NCI-H1930 (cell line): ENCODE measurements around the gene PHLPP1.

ENCODE experiments used
- DNase-seq, 2 experiments: peaks; one replicate each; lab custom pipeline; 2025; lab: John Stamatoyannopoulos, UW

PHLPP1 gene

DNA sequence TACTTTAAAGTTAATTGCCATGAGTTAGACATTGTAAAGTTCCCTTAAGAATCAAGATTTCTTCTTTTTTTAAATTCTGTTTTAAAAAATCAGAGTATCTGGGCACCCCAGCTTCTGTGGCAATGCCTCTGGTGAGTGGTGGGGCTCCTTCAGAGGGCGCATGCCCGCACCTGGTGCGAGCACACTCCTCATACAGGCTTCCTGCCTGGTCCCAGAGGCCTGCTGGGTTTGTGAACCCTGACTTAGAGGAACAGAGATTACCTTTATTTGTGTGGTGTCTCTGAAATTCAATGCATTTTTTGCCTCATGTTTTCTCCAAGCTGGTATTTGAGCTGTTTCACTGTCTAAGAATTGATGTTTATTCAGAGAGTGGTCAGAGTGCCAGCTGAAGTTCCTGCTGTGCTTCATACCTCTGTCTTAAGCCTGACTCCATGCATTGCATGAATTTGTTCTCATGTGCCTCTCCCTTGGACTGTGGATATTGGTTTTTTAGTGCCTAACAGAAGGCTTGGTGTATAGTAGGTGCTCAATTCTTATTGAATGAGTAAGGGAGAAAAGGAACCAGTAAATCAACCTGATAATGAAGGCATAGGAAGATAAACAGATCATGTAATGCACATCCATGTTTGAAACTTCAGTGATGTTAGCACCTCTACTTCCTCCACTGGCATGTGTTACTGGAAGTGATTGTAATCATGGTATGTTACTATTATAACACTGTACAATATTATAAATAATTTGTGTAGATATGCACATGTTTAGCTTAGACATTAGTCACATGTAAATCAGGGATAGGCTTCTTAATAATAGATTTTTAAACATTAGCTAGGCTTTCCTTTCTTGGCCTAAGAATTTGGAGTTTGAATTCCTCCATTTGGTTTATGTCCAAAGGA is 29.0 kb downstream of the PHLPP1 start:
- no peak for DNase-seq

DNA sequence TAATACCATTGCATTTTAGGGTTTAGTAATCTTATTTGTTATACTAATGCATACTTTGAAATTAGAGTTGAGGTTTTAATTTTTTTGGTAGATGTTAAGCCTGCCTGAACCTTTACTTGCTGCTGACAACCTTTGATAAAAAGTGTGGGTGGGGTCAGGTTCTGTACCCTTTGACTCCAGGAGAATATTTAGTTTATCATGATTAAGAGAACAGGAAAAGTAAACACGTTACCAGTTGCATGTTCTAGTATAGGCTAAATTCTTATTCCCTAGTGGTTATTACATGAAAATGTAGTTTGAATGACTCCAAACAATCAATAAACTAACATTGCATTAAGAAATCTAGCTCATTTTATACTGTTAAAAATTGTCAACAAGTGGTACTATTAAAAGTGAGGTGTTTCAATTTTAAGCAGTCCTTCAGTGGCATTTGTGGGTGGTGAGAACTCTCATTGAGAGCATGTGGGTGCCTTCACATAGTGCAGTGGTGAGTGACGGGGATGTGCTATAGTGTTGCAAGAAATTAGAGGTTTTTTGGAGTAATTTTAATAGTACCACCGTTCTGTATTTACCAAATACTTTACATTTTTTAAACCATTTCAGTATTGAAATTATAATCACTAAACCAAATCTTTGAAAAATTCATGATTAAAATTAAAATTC is 29.9 kb downstream of the PHLPP1 start:
- DNase-seq, result no peak

DNA sequence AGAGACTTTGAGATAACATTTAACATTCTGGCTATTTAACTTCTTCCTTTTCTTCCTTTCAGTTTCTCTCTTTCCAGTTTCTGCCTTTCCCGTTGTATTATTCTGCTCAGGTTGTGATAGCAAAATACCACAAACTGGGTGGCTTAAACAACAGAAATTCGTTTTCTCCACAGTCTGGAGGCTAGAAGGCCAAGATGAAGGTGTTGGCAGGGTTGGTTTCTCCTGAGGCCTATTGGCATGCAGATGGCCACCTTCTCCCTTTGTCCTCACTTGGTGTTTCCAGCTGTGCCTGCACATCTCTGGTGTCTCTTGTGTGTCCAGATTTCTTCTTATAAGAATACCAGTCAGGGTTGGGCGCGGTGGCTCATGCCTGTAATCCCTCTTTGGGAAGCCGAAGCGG is 34.0 kb downstream of the PHLPP1 start:
- no peak for DNase-seq

DNA sequence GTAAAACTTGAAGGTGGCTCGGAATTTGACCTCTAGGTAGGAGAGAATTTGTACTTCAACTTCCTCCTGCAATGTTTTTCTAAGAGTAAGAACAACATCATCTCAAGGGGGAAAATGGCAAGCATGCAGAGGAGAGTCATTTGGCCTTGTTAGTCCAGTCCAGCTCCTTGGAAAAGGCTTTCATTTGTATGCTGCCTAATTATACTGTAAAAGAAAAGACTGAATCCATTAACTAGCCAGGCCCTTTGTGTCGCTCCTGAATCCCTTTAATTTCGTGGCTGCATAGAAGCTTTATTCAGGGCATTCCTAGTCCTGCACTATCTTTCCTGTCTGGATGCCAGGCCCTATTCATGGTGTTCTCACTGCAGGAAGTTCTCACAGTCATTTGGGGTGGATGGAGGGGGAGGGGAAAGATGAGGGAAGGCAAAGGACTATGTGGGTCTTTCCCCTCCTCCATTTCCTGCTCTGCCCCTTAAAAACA is 36.0 kb downstream of the PHLPP1 start:
- no peak for DNase-seq

DNA sequence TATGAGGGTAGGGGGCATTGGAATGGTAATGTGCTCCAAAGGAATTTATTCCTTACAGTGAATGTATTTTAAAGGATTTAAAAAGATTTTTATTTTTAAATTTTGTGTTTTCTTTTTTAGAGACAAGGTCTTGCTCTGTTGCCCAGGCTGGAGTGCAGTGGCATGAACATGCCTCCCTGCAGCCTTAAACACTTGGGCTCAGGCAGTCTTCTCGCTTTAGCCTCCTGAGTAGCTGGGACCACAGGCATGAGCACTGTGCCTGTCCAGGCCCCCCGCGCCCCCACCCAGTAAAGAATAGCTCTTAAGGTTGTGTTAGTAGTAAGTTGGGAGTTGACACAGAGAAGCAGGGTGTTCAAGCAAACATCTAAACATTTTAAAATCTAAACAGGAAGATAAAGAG is 36.6 kb downstream of the PHLPP1 start:
- no peak for DNase-seq

DNA sequence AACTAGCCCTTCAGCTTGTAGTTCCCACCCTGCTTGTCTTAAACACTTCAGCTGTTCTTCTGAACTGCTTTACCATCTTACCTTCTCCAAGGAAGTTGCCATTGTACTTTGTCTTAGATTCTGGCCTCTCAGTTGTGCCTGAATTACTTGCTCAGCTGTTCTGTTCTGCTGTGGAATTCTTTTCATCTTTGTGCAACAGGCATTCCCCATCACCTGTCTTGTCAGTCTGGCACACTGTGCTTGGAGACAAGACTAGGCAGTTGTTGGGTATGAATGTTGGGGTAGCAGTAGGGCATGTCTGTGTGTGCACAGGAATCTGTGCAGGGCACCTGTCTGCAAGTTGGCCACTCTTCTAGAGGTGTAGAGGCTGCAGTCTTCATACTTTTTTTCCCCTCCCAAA is 38.7 kb downstream of the PHLPP1 start:
- DNase-seq, result no peak

DNA sequence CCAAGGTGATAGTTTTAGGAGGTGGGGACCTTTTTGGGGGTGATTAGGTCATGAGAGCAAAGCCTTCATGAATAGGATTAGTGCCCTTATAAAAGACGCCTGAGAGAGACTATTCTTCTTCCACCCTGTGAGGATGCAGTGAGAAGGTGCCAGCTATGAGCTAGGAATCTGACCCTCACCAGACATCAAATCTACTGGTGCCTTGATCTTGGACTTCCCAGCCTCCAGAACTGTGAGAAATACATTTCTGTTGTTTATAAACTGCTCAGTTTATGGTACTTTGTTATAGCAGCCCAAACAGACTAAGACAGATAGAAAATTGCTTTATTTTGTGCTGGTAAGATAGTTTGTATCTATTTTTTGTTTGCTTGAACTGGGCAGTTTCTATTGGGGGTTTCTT is 40.1 kb downstream of the PHLPP1 start:
- no peak for DNase-seq

DNA sequence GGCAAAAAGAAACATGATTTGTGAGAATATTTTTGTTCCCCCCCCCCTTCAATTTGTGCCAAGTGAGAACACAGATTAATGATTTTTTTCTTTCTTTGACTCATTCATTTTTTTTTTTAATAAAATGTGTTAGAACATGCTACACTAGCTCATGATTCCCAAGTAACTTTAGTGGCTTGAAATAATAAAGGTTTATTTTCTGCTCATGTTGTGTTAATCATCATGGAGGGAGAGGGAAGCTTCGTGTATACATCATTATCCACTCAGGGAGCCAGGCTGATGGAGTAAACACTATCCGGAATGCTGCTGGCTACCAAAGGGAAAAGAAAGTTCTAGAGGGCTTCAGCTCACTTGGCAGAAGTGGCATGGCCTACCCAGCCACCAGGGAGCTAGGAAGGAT is 40.6 kb downstream of the PHLPP1 start:
- DNase-seq, result no peak

DNA sequence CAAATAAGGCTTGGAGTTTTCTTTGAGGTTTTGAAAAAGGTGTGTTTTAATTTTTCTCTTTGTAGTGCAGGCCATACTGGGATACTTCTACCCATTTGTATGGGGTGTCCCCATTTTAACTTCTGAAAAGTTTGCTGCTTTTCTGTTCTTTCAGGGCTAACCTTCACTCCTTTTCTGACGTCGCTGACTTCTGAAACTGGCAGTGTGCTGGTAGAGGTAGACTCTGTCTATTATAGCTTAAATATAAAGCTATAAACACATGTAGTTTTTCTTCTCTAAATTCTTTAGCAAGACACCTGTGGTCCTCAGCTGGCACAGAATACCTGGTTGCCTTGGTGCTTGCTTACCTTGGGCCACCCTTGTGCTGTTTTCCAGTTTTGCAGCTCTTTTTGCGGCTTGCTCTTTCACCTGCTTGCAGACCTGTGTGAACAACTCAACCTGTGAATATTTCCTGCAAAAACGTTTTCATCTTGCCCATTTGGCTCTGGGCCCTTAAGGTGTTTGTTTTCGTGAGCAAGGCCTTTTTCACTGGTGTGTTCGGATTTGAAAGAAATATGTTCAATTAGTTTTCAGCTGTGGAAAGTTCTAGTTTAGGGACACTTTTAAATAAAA is 42.2 kb downstream of the PHLPP1 start:
- DNase-seq, result no peak

DNA sequence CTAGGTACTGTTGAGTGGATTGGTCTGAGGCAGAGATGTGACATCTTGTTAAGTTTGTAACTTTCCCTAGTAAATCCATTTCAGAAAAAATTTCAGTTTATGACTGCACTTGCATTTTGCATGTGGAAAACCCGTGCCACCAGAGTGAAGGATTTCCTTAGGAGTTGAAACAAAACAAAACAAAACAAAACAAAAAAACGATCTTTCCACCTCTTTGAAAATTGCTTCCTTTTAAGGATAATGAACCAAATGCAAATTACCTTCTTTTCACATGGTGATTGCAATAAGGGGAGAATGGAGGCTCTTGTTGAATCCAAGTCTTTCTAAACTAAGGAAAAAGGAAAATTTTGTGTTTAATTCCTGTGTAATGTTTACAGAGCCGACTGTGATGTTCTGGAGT is 43.2 kb downstream of the PHLPP1 start:
- no peak for DNase-seq

DNA sequence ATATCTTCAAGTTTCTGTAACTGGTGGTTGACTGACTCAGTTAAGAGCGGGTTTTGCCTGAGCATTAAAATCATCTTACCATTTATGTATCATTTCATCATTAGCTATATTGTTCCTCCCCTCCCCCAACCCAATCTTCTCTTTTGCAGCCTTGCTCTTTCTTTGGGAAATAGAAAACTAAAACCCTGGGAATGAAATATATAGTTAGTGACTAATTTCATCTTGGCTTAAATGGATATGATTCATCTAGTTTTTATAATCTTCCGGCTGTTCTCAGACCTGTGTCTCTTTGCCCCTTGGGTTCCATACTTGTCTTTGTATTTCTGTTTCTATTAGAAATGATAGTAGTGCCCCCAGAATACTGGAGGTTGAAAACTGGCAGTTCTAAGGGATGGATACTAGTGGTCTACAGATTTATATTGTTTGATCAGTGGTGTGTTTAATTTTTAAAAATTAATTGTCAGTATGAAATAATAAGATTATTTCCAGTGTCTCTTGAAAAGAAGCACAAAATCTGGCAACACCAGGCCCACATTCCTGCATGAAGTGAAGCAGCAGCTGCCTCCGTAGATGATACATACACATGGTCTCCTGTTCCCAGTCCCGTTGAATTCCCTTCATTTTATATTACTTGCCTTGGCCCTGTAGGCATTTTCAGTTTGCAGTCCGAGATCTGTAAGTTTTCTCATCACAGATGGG is 44.5 kb downstream of the PHLPP1 start:
- no peak for DNase-seq

DNA sequence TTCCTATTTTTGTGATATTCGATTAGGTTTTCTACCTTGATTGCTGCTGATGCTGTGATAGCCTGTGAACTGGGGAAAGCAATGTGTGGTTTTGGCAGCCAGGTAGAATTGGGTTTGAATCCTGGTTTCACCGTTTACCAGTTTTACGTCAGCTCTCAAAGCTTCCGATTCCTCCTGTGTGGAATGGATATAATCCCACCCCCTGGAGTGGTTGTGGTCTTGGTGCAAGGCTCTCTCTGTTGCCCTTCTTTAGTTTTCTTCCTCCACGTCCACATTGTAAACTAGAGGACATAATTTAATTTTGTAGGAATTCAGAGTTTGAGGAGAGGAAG is 45.0 kb downstream of the PHLPP1 start:
- DNase-seq, result no peak

DNA sequence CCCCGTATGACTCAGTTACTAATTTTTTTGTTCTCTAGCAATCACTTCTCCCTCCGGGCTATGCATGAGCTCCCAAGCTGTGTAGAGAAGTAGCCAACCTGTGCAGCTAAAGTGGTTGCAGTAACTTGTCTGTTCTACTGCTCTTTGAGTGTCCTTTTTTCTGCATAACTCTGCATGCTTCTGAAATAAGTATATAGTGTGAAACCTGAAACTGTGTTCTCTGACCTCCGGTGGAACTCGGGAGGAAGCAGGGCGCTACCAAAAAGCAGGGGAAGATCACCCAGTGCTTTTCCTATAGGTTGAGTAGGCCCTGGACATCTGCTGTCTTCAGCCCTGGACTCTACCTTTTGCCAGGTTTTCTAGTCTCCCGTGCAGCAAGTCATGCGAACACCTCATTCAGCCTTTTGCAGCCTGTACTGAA is 47.8 kb downstream of the PHLPP1 start:
- DNase-seq, result no peak

DNA sequence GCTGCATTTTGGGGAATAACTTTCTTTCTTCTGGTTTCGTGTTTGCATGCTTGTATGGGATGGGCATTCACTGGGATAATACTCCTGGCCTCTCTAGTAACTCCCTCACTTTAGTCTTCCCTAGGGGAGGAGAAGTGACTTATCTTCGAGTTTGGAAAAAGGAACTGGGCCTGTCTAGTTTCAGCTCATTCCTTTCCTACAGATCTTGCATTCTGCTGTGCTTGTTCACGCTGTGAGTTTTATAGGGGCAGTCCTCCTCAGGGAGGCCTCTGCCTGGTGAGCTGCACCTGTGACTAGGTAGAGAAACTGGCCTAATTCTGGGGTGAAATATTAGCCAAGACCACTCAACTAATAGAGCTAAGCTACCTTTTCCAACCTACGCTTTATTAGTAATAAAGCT is 50.9 kb downstream of the PHLPP1 start:
- no peak for DNase-seq

DNA sequence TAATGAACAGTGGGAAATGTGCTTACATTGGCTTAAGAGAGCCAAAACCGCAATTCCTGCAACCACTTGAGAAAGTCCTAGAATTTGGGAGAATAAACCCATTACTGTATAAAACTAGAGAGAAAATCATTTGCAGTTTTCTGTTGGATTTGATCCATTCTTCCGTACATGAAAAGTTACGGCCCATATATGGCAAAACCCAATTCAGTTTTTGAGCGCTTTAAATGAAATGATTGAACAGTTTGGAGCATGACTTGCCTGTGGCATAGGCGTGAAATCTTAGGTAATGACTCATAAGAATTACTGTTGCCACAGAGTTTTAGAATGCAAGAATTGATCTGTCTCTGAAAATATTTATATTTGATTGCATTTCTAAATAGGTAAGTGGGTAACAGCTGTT is 52.0 kb downstream of the PHLPP1 start:
- no peak for DNase-seq

DNA sequence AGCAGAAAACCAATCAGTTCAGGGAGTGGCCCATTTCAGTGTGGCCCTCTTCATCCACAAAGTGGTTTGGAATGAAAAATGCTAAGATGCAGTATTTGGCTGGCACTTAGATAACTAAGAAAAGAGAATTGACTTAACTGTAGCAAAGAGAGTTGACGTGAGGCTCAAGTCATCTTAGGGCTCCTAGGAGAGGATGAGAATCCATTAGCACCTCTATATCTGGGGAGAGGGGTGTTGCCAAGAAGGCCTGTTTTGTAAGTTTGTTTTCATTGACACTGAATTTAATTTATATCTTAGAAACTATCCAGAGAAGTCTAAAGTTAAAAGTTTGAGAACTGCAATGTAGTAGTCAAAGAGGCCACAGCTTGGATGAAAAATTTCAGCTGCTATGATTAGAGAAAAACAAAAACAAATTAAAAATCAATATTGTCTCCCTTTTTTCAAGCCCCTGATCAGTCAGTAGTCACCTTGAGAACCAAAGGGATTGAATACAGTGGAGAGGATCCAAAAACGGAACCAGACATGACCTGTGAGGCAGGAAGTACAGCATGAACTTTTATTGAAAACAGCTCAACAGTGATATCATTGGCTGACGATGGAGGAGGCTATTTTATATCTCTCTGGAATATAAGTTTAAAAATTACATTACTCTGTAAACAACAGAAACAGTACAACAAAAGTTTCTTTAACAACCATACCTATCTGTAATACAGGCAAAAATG is 52.7 kb downstream of the PHLPP1 start:
- no peak for DNase-seq

DNA sequence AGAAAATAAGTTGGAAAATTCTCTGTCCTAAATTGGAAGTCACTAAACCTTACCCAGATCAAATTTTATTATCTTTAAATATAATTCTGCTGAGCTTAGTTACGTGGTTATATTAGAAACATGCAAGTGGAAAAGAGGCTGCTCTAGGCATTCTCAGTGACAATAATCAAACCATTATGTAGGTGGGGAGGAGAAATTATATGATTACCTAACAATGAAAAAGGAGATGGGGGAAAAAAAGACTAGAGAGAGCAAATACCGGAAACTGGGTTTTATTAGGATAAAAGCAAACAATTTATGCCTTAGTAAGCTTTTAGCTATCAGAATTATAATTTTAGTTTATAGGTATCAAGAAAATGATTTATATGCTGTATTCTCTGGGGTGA is 53.2 kb downstream of the PHLPP1 start:
- DNase-seq, result peak in 1 of 2 experiments; percentile 34

DNA sequence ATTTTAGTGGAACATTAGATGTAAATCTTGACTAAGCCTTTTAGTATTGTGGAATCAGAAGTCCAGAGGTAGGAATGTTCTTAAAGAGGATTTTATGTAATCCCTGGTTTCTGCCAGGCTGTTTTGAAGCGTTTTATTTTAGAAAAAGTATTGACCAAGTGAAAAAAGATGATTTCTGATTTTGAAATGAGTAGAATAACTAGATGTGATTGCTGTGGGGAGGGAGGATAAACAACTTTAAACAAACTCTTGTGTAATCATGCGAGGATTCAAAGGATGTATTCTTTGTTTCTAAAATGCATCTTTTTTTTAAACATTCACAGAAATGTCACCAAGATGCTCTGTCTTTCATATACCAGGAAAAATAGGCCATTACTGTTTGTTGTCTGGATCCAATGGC is 53.9 kb downstream of the PHLPP1 start:
- no peak for DNase-seq

DNA sequence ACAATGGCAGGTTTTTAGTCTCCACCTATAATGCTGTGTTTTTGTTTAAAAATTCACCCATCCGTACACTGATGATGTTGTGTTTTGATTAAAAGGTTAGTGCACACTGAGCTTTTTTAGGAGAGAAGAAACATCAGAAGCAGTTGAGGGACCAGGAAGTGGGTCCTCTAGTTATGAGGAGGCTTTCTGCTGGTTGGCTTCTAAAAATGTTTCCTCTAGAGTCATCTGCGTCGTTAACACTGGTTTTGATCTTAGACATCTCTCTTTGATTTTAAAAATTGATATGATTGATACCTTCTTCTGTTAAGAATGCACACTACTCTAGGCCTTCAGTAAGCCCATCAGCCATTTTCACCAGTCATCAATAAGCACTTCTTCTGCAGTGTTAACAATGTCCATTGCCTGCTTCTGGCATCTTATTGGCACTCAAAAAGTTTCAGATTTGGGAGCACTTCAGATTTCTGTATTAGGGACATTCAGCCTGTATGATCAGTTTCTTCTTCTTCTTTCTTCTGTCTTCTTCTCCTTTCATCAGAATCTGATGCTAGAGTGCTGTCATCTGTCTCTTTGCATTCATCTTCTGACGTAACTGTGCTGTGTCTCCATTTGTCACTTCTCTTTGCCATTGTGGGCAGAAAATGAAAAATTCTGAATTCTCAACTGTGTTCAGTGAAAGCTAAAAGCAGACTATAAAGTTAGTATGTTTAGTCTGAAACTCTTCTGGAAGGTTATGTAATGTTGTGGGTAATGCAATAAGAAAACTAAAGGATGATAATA is 56.3 kb downstream of the PHLPP1 start:
- DNase-seq, result no peak

DNA sequence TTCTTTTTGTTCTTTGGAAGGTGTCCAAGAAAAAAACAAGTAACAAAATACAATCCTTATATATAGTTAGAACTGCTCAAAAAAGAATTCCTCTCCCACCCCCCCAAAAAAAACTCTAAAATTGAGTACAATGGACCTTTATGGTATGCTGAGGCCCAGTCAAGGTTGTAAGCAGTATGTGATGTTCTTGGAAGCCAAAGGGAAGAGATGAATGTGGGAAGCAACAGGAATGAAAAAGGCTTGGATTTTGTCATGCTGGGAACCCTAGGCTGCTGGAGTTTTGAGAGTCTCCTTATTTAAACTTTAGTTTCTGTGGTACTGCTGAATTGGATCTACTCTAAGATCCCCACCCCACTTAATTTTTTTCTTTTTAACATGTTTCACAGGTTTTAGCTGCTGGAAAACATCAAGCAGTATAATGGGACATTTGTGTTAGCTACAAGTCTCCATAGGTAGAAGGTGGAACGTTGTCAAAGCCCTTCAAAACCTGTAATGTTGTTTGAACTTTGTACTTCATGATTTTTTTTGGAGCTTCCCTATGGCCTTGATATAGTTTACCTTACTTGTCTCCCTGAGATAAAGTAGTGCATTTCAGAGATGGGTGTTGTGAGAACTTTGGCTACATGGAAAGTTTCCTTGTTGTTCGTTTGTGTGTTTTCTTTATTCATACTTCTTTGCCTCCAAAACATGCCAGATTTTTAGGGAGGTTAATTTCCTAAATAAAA is 57.7 kb downstream of the PHLPP1 start:
- DNase-seq, result no peak
